ENCODE results near the gene DNMT3A.

DNA sequence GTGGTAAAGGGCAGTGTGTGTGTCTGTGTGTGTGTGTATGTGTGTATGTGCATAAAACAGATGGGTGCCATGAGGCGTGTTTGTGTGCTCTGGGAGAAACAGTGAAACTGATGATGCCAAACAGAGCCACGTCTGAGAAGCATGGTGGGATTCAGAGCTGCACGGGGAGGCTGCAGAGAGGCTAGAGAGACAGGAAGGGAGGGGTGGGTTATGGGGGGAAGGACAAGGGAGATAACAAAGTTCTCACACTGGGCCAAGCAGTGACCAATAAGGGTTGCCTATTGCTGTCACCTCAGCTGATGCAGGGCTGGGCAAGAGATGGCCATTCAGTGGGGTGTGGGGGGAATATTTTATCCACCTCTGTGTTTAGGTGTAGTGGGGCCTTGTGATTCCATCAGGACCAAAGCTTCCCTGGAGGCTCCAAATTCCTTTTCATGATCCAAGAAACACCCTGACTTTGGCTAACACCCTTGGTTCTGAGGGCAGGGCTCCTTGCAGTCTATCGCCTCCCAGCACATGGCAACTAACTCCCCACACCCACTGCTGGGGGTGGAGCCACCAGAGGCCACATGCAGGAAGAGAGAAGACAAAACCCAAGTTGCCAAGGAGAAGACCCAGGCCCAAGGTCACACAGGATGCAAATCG lies 119.1 kb downstream of the DNMT3A start:
- TF ChIP-seq POLR2AphosphoS5 (IDR thresholded peaks at IDR 0.05; ENCODE audit: borderline replicate concordance, low read depth, low read length): no peak
- no peak for TF ChIP-seq EZH2 (IDR thresholded peaks at IDR 0.05)
